Stimulated activated CD8-positive, alpha-beta memory T cell treated with anti-CD3 and anti-CD28 coated beads, Interleukin-12 subunit alpha, Interleukin-12 subunit beta, amount 100 ng/mL, for 24 hours (primary cell): Measurements from ENCODE around the gene RASGEF1B.
"Not testable (repeated sequence)": the region's sequence is repeated elsewhere in the genome, so short reads cannot be mapped to it uniquely, and the experiment has no call there.

Source experiments
- DNase-seq: peaks from one replicate; pipeline ENCODE4 v3.0.0-alpha.2; 2020; ENCODE audit errors: extremely low read depth

The RASGEF1B gene

GRCh38 chr4:81498551-81499099, 26.9 kb upstream of the RASGEF1B start:
- no peak for DNase-seq

- no peak for DNase-seq
Observed at GRCh38 chr4:81498046-81498445, 26.3 kb upstream of the RASGEF1B start.

GRCh38 chr4:81495345-81495744, 23.6 kb upstream of the RASGEF1B start:
- no peak for DNase-seq

- DNase-seq, result no peak
Observed at GRCh38 chr4:81494031-81494431, 22.3 kb upstream of the RASGEF1B start.

GRCh38 chr4:81492606-81493230, 21.0 kb upstream of the RASGEF1B start:
- no peak for DNase-seq

GRCh38 chr4:81491943-81492342, 20.2 kb upstream of the RASGEF1B start:
- DNase-seq, result no peak

- no peak for DNase-seq
Observed at GRCh38 chr4:81490403-81491160, 18.9 kb upstream of the RASGEF1B start.

- no peak for DNase-seq
Observed at GRCh38 chr4:81486502-81486901, 14.8 kb upstream of the RASGEF1B start.

- DNase-seq, result no peak
Observed at GRCh38 chr4:81485310-81485980, 13.7 kb upstream of the RASGEF1B start.

- no peak for DNase-seq
Observed at GRCh38 chr4:81482326-81482725, 10.6 kb upstream of the RASGEF1B start.

- no peak for DNase-seq
Observed at GRCh38 chr4:81481151-81481550, 9.4 kb upstream of the RASGEF1B start.

- not testable (repeated sequence) for DNase-seq
Observed at GRCh38 chr4:81479573-81479972, 7.9 kb upstream of the RASGEF1B start.

- not testable (repeated sequence) for DNase-seq
Observed at GRCh38 chr4:81473331-81474265, 1.9 kb upstream of the RASGEF1B start.

GRCh38 chr4:81472281-81473182, 825 bp upstream of the RASGEF1B start:
- no peak for DNase-seq

GRCh38 chr4:81471298-81471587, 464 bp downstream of the RASGEF1B start:
- no peak for DNase-seq

- no peak for DNase-seq
Observed at GRCh38 chr4:81470456-81471297, 1.0 kb downstream of the RASGEF1B start.

- DNase-seq, result no peak
Observed at GRCh38 chr4:81469781-81470455, 1.8 kb downstream of the RASGEF1B start.

- no peak for DNase-seq
Observed at GRCh38 chr4:81468678-81469077, 3.0 kb downstream of the RASGEF1B start.

GRCh38 chr4:81467672-81467964, 4.1 kb downstream of the RASGEF1B start:
- no peak for DNase-seq
